ENCODE measurements around the gene PPP1CA. TPM values are rescaled to one million over a fixed set of nuclear protein-coding genes. Genes with fewer than 3 reads are reported as not detected.
A peak's percentile ranks its signal among the peaks of the same experiment; 100 is the strongest.

The PPP1CA gene
- total RNA-seq, 3 donors from 2014 or later (not counting 1 experiment from before 2014, with no cell fraction given) = 222 to 245 (median 233) TPM

DNA sequence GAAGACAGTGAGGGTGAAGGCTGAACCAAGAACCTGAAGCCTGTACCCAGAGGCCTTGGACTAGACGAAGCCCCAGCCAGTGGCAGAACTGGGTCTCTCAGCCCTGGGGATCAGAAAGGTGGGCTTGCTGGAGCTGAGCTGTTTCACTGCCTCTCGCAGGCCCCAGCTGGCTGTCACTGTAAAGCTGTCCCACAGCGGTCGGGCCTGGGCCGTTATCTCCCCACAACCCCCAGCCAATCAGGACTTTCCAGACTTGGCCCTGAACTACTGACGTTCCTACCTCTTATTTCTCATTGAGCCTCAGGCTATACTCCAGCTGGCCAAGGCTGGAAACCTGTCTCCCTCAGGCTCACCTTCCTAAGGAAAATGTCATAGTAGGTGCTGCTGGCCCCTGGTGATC, 4.1 kb downstream of the PPP1CA start:
- no peaks in the 10 kb centered on the region for H3K36me3 Mint-ChIP-seq
- Histone ChIP-seq H3K4me1 (ENCODE audit: control insufficient read depth, insufficient read depth, low read length) (peaks cover 62% of the 10 kb centered on the region), H3K27ac (ENCODE audit: low read length) (no peak overlapping the region), H3K9me3 (ENCODE audit: control insufficient read depth, insufficient read depth, low read length) (no peaks in the 10 kb centered on the region), H3K27me3 (ENCODE audit: control insufficient read depth, insufficient read depth, low read length) (no peaks in the 10 kb centered on the region), H3K4me3 (ENCODE audit: low read length) (no peak overlapping the region), H3K36me3 (ENCODE audit: control insufficient read depth, insufficient read depth, low read length) (peaks cover 54% of the 10 kb centered on the region)
- H3K27me3 Mint-ChIP-seq (ENCODE audit: low read depth in 2 of 2) = no peaks in the 10 kb centered on the region
- intact Hi-C loops (cut with micrococcal nuclease) = no loop called here
- H3K27ac Mint-ChIP-seq = peak overlapping the region; percentile 64 to 88
- no peak for ATAC-seq
- WGBS (ENCODE audit: insufficient coverage) = 75% methylated on average over 6 of the region's 6 CpGs
- H3K4me3 Mint-ChIP-seq = peak overlapping the region; percentile 65
- H3K4me1 Mint-ChIP-seq = peaks cover 25 to 45% of the 10 kb centered on the region in 2 donors
- TF ChIP-seq CTCF (IDR thresholded peaks at IDR 0.05) = no peak
- DNase-seq = no peak
- H3K9me3 Mint-ChIP-seq = no peaks in the 10 kb centered on the region

GRCh38 chr11:67396587-67397389, 4.9 kb downstream of the PPP1CA start:
- ATAC-seq = no peak
- Mint-ChIP-seq H3K9me3 (no peaks in the 10 kb centered on the region), H3K4me3 (no peak overlapping the region), H3K27me3 (ENCODE audit: low read depth in 2 of 2) (no peaks in the 10 kb centered on the region), H3K27ac (peak overlapping the region; percentile 68 to 88), H3K4me1 (peaks cover 29 to 50% of the 10 kb centered on the region in 2 donors), H3K36me3 (no peaks in the 10 kb centered on the region)
- intact Hi-C loops (cut with micrococcal nuclease) = no loop called here
- peaks cover 61% of the 10 kb centered on the region for H3K4me1 ChIP-seq (ENCODE audit: control insufficient read depth, insufficient read depth, low read length)
- no peak for TF ChIP-seq CTCF (IDR thresholded peaks at IDR 0.05)
- H3K4me3 ChIP-seq (ENCODE audit: low read length) = no peak overlapping the region
- H3K9me3 ChIP-seq (ENCODE audit: control insufficient read depth, insufficient read depth, low read length) = no peaks in the 10 kb centered on the region
- WGBS (ENCODE audit: insufficient coverage) = 10% methylated on average over 11 of the region's 13 CpGs
- peaks cover 54% of the 10 kb centered on the region for H3K36me3 ChIP-seq (ENCODE audit: control insufficient read depth, insufficient read depth, low read length)
- H3K27ac ChIP-seq (ENCODE audit: low read length) = peak overlapping the region; percentile 9
- H3K27me3 ChIP-seq (ENCODE audit: control insufficient read depth, insufficient read depth, low read length) = no peaks in the 10 kb centered on the region
- DNase-seq = peak in 1 of 2 donors; percentile 58

DNA sequence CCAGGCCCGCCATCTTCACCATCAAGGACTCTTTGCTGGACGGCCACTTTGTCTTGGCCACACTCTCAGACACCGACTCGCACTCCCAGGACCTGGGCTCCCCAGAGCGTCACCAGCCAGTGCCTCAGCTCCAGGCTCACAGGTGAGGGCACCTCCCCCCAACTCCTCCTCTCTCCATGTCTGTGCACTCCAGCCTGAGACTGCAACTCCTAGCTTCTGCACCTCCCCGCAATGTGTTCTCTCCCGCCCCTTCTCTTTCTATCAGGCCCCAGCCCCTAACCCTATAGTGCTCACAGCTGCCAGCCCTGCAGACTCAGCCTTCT, 5.4 kb downstream of the PPP1CA start:
- Histone ChIP-seq H3K4me1 (ENCODE audit: control insufficient read depth, insufficient read depth, low read length) (peaks cover 64% of the 10 kb centered on the region), H3K4me3 (ENCODE audit: low read length) (no peak overlapping the region), H3K27ac (ENCODE audit: low read length) (no peak overlapping the region), H3K36me3 (ENCODE audit: control insufficient read depth, insufficient read depth, low read length) (peaks cover 54% of the 10 kb centered on the region), H3K9me3 (ENCODE audit: control insufficient read depth, insufficient read depth, low read length) (no peaks in the 10 kb centered on the region), H3K27me3 (ENCODE audit: control insufficient read depth, insufficient read depth, low read length) (no peaks in the 10 kb centered on the region)
- WGBS (ENCODE audit: insufficient coverage) = 96% methylated on average over 7 of the region's 7 CpGs
- DNase-seq (no peak), ATAC-seq (no peak)
- Mint-ChIP-seq H3K36me3 (no peaks in the 10 kb centered on the region), H3K4me3 (no peak overlapping the region), H3K27me3 (ENCODE audit: low read depth in 2 of 2) (no peaks in the 10 kb centered on the region), H3K4me1 (peaks cover 29 to 55% of the 10 kb centered on the region in 2 donors), H3K9me3 (no peaks in the 10 kb centered on the region), H3K27ac (peak overlapping the region; percentile 68 to 88)
- intact Hi-C loops (cut with micrococcal nuclease) = no loop called here
- no peak for TF ChIP-seq CTCF (IDR thresholded peaks at IDR 0.05)
